ENCODE measurements around the gene DHRSX. TPM values are rescaled to one million over a fixed set of nuclear protein-coding genes. Genes with fewer than 3 reads are reported as not detected.

The DHRSX gene
- total and polyA plus RNA-seq, 2 donors (not counting 3 experiments of a cell fraction or from before 2014, with no cell fraction given): 27.1 to 37.7 TPM

DNA sequence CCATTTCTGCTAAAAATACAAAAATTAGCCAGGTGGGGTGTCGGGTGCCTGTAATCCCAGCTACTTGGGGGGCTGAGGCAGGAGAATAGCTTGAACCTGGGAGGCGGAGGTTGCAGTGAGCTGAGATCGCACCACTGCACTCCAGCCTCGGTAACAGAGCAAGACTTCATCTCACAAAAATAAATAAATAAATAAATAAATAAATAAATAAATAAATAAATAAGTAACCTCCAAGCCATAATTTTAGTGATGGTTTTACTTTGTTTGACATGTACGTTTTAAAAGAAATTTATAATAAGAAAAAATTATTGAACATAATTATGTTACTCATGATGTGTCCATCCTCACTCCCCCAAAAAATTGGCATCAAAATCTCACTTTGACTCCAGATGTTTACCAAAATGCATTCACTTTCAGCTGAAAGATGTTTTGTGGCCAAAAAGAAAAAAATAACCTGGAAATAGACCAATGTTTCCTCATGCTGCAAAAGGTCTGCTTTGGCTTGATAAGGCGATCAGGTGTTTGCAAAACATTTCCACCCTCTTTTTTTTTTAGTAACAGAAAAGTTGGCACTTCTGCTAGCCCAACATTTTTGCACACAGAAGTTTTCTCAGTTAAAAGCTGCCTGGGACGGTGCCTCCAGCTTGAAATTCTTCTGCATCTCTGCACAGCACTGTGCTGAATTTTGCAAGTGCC, 42.2 kb upstream of the DHRSX start:
- Histone ChIP-seq H3K79me2 (ENCODE audit: control insufficient read depth, insufficient read depth, low read length) (no peaks in the 10 kb centered on the region), H3K9me1 (replicated peaks; ENCODE audit: control insufficient read depth, extremely low read depth, insufficient read depth, low read length) (no peaks in the 10 kb centered on the region), H3K27me3 (ENCODE audit: control insufficient read depth in 2 of 2, insufficient read depth in 2 of 2, low read length in 2 of 2) (no peaks in the 10 kb centered on the region), H3K4me1 (ENCODE audit: control insufficient read depth, extremely low read depth, insufficient read depth, low read length) (no peaks in the 10 kb centered on the region), H3K9me3 (replicated peaks; ENCODE audit: control insufficient read depth, insufficient read depth, low read length) (no peaks in the 10 kb centered on the region), H3K9ac (replicated peaks; ENCODE audit: extremely low read depth, insufficient read depth, low read length) (no peak overlapping the region), H3K4me2 (ENCODE audit: insufficient read depth, low read length) (no peak overlapping the region), H4K20me1 (replicated peaks; ENCODE audit: control insufficient read depth, extremely low read depth, insufficient read depth, low read length) (no peaks in the 10 kb centered on the region), H2AFZ (ENCODE audit: low read depth, low read length) (no peak overlapping the region), H3K27ac (ENCODE audit: insufficient read depth, low read depth, low read length) (no peak overlapping the region), H3K4me3 (replicated peaks in 1 of 3; ENCODE audit: insufficient read depth in 1 of 3, low read depth in 1 of 3, low read length in 3 of 3) (no peak overlapping the region), H3K36me3 (ENCODE audit: control insufficient read depth in 2 of 2, extremely low read depth in 1 of 2, insufficient read depth in 2 of 2, low read length in 2 of 2) (no peaks in the 10 kb centered on the region)
- no TSS peak for BruUV-seq (replicated peaks)
- TF ChIP-seq, protein P1, sequence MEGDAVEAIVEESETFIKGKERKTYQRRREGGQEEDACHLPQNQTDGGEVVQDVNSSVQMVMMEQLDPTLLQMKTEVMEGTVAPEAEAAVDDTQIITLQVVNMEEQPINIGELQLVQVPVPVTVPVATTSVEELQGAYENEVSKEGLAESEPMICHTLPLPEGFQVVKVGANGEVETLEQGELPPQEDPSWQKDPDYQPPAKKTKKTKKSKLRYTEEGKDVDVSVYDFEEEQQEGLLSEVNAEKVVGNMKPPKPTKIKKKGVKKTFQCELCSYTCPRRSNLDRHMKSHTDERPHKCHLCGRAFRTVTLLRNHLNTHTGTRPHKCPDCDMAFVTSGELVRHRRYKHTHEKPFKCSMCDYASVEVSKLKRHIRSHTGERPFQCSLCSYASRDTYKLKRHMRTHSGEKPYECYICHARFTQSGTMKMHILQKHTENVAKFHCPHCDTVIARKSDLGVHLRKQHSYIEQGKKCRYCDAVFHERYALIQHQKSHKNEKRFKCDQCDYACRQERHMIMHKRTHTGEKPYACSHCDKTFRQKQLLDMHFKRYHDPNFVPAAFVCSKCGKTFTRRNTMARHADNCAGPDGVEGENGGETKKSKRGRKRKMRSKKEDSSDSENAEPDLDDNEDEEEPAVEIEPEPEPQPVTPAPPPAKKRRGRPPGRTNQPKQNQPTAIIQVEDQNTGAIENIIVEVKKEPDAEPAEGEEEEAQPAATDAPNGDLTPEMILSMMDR (IDR thresholded peaks at IDR 0.05; ENCODE audit: extremely low read depth in 1 of 2, insufficient read depth in 1 of 2, low read depth in 1 of 2, low read length in 2 of 2): no peak
- TF ChIP-seq MYC (IDR thresholded peaks at IDR 0.05; ENCODE audit: low read depth, low read length): no peak
- TF ChIP-seq, protein P2, sequence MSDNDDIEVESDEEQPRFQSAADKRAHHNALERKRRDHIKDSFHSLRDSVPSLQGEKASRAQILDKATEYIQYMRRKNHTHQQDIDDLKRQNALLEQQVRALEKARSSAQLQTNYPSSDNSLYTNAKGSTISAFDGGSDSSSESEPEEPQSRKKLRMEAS (IDR thresholded peaks at IDR 0.05; ENCODE audit: insufficient read depth, insufficient read length): no peak
- TF ChIP-seq POLR2AphosphoS5 (IDR thresholded peaks at IDR 0.05; ENCODE audit: insufficient read depth, low read depth, low read length): no peak
- no peak for TF ChIP-seq JUN (IDR thresholded peaks at IDR 0.05; ENCODE audit: borderline replicate concordance, insufficient read depth, insufficient read length, low read depth)
- no peak for TF ChIP-seq FOS (IDR thresholded peaks at IDR 0.05; ENCODE audit: borderline replicate concordance, insufficient read depth, low read length)
- no peak for TF ChIP-seq EZH2 (IDR thresholded peaks at IDR 0.05; ENCODE audit: borderline replicate concordance, low read depth, low read length, severe bottlenecking)
- no peak for TF ChIP-seq POLR2A (IDR thresholded peaks at IDR 0.05; ENCODE audit: low read depth, low read length)
- no peak for FAIRE-seq
- intact Hi-C loops (cut with micrococcal nuclease) (no loop called here), dilution Hi-C loops (cut with MboI; ENCODE audit: extremely low pct_ligation_motif_present, low sequenced_read_pairs) (no loop called here)
- POLR2A ChIA-PET: no interaction called here
- CTCF ChIA-PET: no interaction called here
- DNase-seq (ENCODE audit: low read depth, low spot score): no peak

Data from endothelial cell of umbilical vein (primary cell).